ENCODE measurements around the gene MEAF6.
A peak's percentile ranks its signal among the peaks of the same experiment; 100 is the strongest.

The MEAF6 gene

GRCh38 chr1:37480581-37481288 lies 33.8 kb downstream of the MEAF6 start:
- H3K4me3 ChIP-seq (ENCODE audit: low read depth, low read length), result no peak overlapping the region
- TF ChIP-seq CTCF (IDR thresholded peaks at IDR 0.05; ENCODE audit: low read depth, low read length), result no peak

- peak overlapping the region; percentile 30 for H3K4me3 ChIP-seq (ENCODE audit: low read depth, low read length)
- no peak for TF ChIP-seq CTCF (IDR thresholded peaks at IDR 0.05; ENCODE audit: low read depth, low read length)
Measured at GRCh38 chr1:37480125-37480466, 34.5 kb downstream of the MEAF6 start.

- no peak for TF ChIP-seq CTCF (IDR thresholded peaks at IDR 0.05; ENCODE audit: low read depth, low read length)
- H3K4me3 ChIP-seq (ENCODE audit: low read depth, low read length), result peak overlapping the region; percentile 30
Measured at GRCh38 chr1:37479255-37480124, 35.1 kb downstream of the MEAF6 start.

GRCh38 chr1:37478890-37479254 lies 35.7 kb downstream of the MEAF6 start:
- peak overlapping the region; percentile 30 for H3K4me3 ChIP-seq (ENCODE audit: low read depth, low read length)
- no peak for TF ChIP-seq CTCF (IDR thresholded peaks at IDR 0.05; ENCODE audit: low read depth, low read length)

GRCh38 chr1:37478451-37478881 lies 36.1 kb downstream of the MEAF6 start:
- no peak for TF ChIP-seq CTCF (IDR thresholded peaks at IDR 0.05; ENCODE audit: low read depth, low read length)
- H3K4me3 ChIP-seq (ENCODE audit: low read depth, low read length), result peak overlapping the region; percentile 1; the same call in 1 of the 2 replicates

GRCh38 chr1:37477946-37478345 lies 36.6 kb downstream of the MEAF6 start:
- no peak for TF ChIP-seq CTCF (IDR thresholded peaks at IDR 0.05; ENCODE audit: low read depth, low read length)
- peak overlapping the region; percentile 82 for H3K4me3 ChIP-seq (ENCODE audit: low read depth, low read length)

Measured in WI38 (cell line).